T-helper 1 cell (primary cell): ENCODE results near the gene PCARE.
A peak's percentile ranks its signal among the peaks of the same experiment; 100 is the strongest.

Source experiments
- DNase-seq, 5 donors: peaks; one replicate each; pipeline ENCODE4 v3.0.0-alpha.2; 2012 to 2020

PCARE gene

GRCh38 chr2:29033172-29033571, 41.2 kb downstream of the PCARE start:
- no peak for DNase-seq

GRCh38 chr2:29032189-29032588, 42.1 kb downstream of the PCARE start:
- no peak for DNase-seq

GRCh38 chr2:29031046-29031445, 43.3 kb downstream of the PCARE start:
- DNase-seq: no peak

GRCh38 chr2:29025711-29026110, 48.6 kb downstream of the PCARE start:
- DNase-seq: no peak

- DNase-seq: no peak
Measured at GRCh38 chr2:29024882-29025430, 49.4 kb downstream of the PCARE start.

- no peak for DNase-seq
Measured at GRCh38 chr2:29023188-29023587, 51.1 kb downstream of the PCARE start.

GRCh38 chr2:29022679-29023078, 51.6 kb downstream of the PCARE start:
- no peak for DNase-seq

- no peak for DNase-seq
Measured at GRCh38 chr2:29021886-29022285, 52.4 kb downstream of the PCARE start.

GRCh38 chr2:29017716-29018435, 56.4 kb downstream of the PCARE start:
- no peak for DNase-seq

- DNase-seq: no peak
Measured at GRCh38 chr2:29016504-29016903, 57.8 kb downstream of the PCARE start.

GRCh38 chr2:29015701-29016470, 58.4 kb downstream of the PCARE start:
- DNase-seq: no peak

GRCh38 chr2:29014811-29015421, 59.4 kb downstream of the PCARE start:
- DNase-seq: peak; percentile 30 to 87 (median 54)

GRCh38 chr2:29014331-29014730, 60.0 kb downstream of the PCARE start:
- no peak for DNase-seq

- DNase-seq: peak in 1 of 5 donors; percentile 7
Measured at GRCh38 chr2:29013057-29013780, 61.1 kb downstream of the PCARE start.

GRCh38 chr2:29012211-29012681, 62.1 kb downstream of the PCARE start:
- DNase-seq: peak in 1 of 5 donors; percentile 36
